ENCODE data around the gene TRPC1.
"Not testable (repeated sequence)": the region's sequence is repeated elsewhere in the genome, so short reads cannot be mapped to it uniquely, and the experiment has no call there.

The TRPC1 gene

DNA sequence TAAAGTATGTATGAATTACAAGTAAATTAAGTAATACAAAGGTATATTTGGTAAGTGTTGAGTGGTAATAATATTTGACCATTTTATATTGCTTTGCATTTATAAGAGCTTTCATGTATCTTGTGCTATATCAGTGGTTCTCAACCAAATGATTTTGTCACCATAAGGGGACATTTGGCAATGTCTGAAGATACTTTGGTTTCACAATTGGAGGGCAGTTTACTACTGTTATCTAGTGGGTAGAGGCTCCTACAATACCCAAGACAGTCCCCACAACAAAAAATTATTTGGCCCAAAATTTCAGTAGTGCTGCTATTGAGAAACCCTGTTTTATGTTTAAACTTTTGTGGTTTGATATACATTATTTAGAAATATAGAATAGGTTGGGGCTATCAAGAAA, 14.6 kb downstream of the TRPC1 start:
- in situ Hi-C loops (cut with MboI; ENCODE audit: low pct_unique_long_range_greater_than_20kb, low sequenced_read_pairs), result no loop called here

DNA sequence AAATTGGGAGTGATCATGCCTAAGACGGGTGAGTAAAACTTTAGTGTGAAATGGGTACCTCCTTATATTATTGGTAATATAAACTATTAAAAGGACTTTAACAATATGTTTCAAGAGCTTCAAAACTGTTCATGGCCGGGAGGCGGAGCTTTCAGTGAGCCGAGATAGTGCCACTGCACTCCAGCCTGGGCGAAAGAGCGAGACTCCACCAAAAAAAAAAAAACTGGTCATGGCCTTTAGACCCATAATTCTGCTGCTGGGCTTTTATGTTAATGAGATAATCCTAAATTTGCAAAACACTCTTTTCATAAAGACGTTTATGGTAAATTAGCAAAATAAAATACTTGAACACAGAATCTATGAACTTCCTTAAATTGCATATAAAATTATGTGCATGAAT, 22.8 kb downstream of the TRPC1 start:
- DNase-seq, result no peak
- in situ Hi-C loops (cut with MboI; ENCODE audit: low pct_unique_long_range_greater_than_20kb, low sequenced_read_pairs), result no loop called here

More for the DNA sequence above, 14.6 kb downstream of the TRPC1 start:
- no peak for DNase-seq

DNA sequence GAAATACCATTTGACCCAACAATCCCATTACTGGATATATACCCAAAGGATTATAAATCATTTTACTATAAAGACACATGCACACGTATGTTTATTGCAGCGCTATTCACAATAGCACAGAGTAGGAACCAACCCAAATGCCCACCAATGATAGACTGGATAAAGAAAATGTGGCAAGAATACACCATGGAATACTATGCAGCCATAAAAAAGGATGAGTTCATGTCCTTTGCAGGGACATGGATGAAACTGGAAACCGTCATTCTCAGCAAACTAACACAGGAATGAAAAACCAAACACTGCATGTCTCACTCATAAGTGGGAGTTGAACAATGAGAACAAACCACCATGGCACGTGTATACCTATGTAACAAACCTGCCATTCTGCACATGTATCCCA, 26.7 kb downstream of the TRPC1 start:
- in situ Hi-C loops (cut with MboI; ENCODE audit: low pct_unique_long_range_greater_than_20kb, low sequenced_read_pairs); DNase-seq: not testable (repeated sequence)

DNA sequence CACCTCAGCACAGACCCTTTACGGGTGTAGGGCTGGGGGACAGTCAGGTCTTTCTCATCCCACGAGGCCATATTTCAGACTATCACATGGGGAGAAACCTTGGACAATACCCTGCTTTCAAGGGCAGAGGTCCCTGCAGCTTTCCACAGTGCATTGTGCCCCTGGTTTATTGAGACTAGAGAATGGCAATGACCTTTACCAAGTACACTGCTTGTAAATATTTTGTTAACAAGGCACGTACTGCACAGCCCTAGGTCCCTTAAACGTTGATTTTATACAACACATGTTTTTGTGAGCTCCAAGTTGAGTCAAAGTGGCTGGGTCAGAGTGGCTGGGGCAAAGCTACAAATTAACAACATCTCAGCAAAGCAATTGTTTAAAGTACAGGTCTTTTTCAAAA, 28.8 kb downstream of the TRPC1 start:
- DNase-seq; in situ Hi-C loops (cut with MboI; ENCODE audit: low pct_unique_long_range_greater_than_20kb, low sequenced_read_pairs): not testable (repeated sequence)

DNA sequence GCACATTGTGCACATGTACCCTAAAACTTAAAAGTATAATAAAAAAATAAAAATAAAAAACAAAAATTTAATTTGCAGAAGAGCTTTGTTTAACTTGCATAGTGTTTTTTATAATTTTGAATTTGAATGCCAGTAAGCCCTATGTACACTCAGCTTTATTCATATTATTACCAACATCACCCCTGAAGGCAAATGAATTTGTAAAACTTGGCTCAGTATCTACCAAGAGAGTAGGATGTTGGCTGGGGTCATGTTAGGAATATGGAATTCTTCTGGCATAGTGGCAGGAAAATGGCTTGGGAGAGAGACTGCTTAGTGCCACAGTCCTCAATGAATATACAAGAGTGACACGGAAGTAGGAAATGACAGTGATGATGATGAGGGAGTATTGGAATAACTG, 30.7 kb downstream of the TRPC1 start:
- DNase-seq, result no peak
- in situ Hi-C loops (cut with MboI; ENCODE audit: low pct_unique_long_range_greater_than_20kb, low sequenced_read_pairs), result no loop called here

DNA sequence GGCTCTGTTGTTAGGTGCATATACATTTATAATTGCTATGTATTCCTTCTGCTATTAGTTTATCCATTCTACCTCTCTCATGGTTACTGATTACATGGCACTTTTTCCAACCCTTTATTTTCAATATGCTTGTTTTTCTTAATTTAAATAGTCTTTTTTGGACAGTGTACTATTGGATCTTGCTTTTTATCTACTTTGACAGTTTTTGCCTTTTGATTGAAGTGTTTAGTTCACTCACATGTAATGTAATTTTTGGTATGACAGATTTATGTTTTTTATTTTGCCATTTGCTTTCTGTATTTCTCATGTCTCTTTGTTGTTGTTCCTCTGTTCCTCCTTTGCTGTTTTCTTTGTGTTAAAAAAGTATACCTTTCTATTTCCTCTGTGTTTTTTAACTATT, 44.5 kb downstream of the TRPC1 start:
- DNase-seq, result no peak
- in situ Hi-C loops (cut with MboI; ENCODE audit: low pct_unique_long_range_greater_than_20kb, low sequenced_read_pairs), result no loop called here

DNA sequence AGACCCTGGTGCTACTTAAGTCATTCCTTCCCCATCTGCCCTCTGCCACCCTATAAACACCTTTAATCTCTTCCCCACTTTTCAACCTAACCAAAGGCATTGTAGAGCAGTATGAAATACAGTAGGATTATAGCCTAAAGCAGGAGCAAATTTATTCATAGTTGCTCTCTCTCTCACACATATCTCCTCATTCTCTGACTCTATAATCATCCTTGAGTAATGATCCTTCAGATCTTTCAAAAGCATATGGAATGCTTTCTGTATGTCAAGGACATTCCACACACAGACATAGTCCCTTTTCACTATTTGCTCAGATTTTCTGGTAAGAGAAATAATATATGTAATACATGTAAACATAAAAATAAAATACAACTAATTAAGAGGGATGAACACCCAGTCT, 54.1 kb downstream of the TRPC1 start:
- in situ Hi-C loops (cut with MboI; ENCODE audit: low pct_unique_long_range_greater_than_20kb, low sequenced_read_pairs), result no loop called here
- no peak for DNase-seq

DNA sequence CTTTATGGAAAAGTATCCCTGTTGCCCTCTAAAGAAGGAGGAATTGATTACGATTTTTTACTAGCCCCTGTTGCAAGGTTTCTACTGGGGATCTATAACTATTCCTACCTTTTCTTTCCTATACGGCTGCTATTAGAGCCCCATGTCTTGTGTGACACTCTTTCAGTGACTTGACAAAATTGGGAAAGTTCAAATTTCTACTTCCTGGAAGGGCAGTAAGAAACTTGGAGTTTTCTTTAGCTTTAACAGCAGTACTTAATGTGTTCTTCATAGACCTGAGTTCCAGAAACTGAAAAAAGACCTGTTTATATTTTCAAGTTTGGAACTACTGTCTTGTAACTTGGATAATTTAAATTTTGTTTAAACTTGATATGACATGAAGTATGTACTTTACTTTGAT, 54.7 kb downstream of the TRPC1 start:
- DNase-seq, result no peak
- in situ Hi-C loops (cut with MboI; ENCODE audit: low pct_unique_long_range_greater_than_20kb, low sequenced_read_pairs), result no loop called here

DNA sequence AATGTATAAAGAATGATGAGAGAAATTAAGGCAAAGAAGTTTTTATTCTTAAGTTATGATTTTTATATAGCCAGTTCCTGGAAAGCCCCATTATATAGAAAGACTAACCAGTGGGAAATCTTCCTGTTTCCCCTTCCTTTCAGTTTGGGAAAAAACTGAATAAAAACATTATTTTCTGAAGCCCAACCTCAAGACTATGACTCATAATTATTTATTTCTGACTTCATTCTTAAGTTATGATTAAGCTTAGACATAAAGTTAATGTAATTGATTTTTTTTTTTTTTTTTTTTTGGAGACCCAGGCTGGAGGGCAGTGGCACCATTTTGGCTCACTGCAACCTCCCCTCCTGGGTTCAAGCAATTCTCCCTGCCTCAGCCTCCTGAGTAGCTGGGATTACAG, 55.8 kb downstream of the TRPC1 start:
- in situ Hi-C loops (cut with MboI; ENCODE audit: low pct_unique_long_range_greater_than_20kb, low sequenced_read_pairs), result no loop called here

DNA sequence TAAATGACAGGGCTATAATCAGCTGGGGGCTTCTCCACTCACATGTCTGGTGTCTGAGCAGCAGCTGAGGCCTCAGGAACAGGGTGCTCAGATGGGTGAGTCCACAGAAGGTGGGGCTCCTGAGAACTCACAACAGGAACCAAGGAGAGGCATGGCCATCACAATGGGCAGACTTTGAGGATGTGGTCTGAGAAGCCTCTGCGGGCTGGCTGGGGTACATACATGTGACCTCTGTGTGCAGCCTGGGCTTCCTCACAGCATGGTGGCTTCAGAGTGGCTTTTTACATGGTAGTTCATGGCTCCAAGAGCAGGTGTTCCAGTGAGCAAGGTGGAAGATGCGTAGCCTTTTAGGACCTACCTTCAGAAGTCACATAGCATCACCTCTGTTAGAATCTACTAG, 58.8 kb downstream of the TRPC1 start:
- DNase-seq, result no peak
- in situ Hi-C loops (cut with MboI; ENCODE audit: low pct_unique_long_range_greater_than_20kb, low sequenced_read_pairs), result no loop called here

More for the DNA sequence above, 55.8 kb downstream of the TRPC1 start:
- no peak for DNase-seq

DNA sequence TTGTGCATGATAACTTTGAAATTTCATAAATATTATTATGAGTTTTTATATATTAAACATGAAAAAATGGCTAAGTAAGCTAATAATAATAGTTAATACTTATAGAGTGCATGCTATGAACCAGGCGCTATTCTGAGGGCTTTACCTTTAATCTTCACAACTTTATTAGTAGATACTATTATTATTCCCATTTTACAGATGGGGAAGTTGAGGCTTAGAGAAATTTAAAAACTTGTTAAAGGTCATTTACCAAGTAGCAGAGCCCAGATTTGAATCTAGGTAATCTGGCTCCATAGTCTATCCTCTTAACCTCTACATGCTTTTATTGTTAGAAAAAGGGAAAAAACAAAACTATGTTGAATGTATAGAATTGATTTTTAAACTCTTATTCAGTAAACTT, 60.4 kb downstream of the TRPC1 start:
- no peak for DNase-seq
- in situ Hi-C loops (cut with MboI; ENCODE audit: low pct_unique_long_range_greater_than_20kb, low sequenced_read_pairs), result no loop called here

DNA sequence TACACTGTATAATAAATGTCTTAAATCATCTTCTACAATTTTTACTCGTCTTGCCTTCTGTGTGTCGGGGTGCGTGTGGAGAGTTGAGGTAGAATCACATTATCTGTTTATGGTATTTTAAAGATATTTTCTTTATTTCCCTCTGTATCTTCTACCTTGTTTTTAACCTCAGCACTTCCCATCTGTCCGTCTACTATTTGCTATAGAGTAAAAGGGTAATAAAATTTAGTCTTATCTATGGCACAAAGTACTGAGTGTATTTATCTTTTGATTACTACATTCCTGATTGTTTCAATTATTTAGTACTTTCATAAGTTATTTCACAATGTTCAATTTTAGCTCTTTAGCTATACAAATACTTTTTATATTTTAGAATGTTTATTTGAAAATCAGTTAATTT, 62.2 kb downstream of the TRPC1 start:
- in situ Hi-C loops (cut with MboI; ENCODE audit: low pct_unique_long_range_greater_than_20kb, low sequenced_read_pairs), result no loop called here
- DNase-seq, result no peak

DNA sequence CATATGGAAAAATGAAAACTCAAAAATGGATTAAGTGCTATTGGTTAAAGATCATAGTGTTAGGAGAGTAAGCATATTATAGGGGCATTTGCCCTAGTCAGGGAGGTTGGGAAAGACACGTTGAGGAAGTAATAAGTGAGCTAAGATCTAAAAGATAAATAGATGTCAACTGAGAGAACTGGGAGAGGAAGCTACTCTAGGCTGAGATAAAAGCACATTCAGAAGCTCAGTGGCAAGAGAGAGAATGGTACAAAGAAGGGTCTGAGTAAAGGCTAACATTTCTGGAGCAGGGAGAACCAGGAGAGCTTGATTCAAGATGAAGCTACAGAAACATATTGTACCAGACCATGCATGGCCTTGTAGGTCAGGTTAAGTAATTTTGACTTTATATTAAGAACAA, 63.9 kb downstream of the TRPC1 start:
- peak; percentile 68 for DNase-seq
- in situ Hi-C loops (cut with MboI; ENCODE audit: low pct_unique_long_range_greater_than_20kb, low sequenced_read_pairs), result no loop called here

DNA sequence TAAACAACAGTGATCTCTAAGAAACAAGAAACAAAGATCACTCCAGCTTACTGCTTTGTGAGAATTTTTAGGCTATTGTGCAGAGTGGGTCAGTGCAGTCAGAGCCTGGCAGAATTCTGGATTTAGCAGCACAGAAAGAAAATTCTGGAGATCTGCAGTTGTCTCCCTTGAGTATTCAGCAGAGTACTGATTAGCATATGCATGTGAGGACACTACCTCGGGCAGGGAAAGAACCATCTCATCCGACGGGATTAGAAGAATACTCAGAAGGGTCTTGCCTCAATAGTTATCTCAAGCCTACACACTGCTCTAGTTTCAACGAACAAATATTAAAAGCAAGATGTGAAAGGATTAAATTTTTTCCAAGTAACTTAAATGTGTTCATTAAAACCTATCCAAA, 70.7 kb downstream of the TRPC1 start:
- no peak for DNase-seq
- in situ Hi-C loops (cut with MboI; ENCODE audit: low pct_unique_long_range_greater_than_20kb, low sequenced_read_pairs), result no loop called here

DNA sequence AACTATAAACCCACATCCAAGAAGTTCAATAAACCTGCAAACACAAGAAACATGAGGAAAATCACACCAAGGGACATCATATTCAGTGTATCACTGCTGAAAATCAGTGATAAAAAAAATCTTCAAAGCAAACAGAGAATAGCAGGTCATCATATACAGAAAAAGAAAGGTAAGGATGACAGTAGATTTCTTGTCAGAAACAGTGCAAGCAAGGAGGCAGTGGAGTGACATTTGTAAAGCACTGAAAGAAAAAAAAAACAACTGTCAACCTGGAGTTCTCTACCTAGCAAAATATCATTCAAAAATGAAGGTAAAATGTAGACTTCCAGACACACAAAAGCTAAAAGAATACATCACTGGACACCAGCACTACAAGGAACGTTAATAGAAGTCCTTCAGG, 71.5 kb downstream of the TRPC1 start:
- in situ Hi-C loops (cut with MboI; ENCODE audit: low pct_unique_long_range_greater_than_20kb, low sequenced_read_pairs), result no loop called here
- no peak for DNase-seq

DNA sequence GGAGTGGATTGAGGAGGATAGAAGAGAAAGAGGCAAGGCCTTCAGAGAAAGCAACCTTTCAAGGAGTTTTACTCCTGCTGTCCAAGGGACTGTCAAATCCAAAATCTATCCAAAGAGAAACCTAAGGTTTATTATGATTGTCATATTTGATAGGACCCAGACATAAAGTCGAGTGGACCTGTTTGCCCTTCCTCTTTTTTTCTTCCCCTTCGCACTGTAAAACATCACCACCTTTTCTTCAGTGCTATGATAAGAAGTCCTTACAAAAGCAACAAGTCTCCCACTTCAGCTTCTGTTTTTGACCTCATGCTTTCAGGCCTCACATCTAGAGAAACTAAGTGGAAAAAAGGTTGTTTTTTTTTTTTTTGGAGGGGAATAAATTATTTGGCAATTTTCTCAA, 73.0 kb downstream of the TRPC1 start:
- in situ Hi-C loops (cut with MboI; ENCODE audit: low pct_unique_long_range_greater_than_20kb, low sequenced_read_pairs), result no loop called here
- peak; percentile 43 for DNase-seq

DNA sequence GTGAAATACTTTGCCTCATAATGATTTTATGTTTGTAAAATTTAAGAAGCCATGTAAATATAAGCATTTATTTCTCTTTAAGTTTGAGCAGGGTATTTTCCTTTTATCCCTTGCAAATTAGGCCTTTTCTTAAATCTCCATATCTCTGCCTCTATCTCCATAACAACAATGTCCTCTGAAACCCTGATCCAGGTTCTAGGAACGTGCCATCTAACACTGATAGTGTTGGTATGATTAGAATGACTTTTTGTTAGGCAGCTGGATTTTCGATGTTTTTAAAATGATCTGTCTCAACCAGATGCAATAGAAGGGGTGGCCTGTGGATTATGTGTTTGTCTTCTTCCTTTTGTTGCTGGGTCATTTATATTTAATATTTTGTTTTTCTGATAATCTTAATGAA, 77.9 kb downstream of the TRPC1 start:
- in situ Hi-C loops (cut with MboI; ENCODE audit: low pct_unique_long_range_greater_than_20kb, low sequenced_read_pairs), result no loop called here
- no peak for DNase-seq

DNA sequence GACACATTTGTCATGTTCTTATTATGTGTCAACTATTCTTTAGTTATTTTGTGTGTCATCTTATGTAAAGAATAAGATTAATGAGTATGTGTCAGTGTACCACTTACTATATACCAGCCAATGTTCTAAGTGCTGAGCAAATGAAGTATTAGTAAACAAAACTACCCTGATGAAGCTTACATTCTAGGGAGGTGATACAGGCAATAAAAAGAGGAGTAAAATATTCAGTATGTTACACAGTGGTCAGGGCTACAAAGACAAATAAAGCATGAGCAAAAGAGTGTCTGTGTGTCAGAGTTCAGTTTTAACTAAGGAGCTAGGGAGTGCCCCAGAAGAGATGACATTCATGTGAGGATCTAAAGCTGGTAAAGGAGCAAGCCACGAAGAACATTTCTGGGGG, 79.1 kb downstream of the TRPC1 start:
- in situ Hi-C loops (cut with MboI; ENCODE audit: low pct_unique_long_range_greater_than_20kb, low sequenced_read_pairs), result no loop called here
- no peak for DNase-seq

DNA sequence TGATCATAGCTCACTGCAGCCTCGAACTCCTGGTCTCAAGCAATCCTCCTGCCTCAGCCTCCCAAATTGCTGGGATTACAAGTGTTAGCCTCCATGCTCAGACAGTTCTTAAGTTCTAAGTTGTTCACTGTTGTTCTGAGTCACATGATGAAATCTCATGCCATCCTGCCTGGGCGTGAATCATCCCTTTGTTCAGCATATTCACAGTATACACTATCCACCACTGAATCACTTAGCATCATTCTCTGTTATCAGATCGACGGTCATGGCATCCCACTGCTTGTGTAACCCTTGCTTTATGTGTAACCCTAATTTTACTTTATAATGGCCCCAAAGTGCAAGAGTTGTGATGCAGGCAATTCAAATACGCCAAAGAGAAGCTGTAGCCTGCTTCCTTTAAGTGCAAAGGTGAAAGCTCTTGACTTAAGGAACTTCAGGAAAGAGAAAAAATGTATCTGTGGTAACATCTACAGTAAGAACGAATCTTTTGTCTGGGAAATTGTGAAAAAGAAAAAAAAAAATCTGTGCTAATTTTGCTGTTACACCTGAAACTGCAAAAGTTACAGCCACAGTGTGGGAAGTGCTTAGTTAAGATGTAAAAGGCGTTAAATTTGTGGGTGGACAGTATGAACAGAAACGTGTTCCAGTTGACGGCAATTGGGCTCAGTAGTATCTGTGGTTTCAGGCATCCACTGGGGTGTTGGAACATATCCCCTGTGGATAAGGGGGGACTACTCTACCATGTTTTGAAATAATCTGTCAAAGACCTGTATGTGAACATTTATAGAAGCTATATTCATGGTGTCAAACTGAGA, 84.5 kb downstream of the TRPC1 start:
- in situ Hi-C loops (cut with MboI; ENCODE audit: low pct_unique_long_range_greater_than_20kb, low sequenced_read_pairs), result no loop called here
- DNase-seq, result no peak

DNA sequence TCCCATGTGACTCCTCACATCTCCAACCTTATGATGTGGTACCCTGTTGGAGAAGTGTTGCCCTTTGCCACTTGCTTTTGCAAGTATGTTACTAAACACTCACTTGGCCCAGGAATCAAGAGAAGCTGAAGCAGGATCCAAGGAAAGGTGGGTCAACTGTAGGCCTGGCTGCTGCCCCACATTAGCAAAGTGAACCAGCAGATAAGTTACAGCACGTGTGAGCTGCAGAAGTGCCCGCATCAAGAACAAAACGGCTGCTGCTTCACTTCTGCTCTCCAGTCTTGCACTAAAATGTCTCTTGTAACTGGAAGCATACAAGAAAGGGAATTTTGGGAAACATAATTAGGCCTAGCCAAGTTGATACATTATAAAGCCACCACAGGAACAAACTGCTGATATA, 85.4 kb downstream of the TRPC1 start:
- DNase-seq, result no peak
- in situ Hi-C loops (cut with MboI; ENCODE audit: low pct_unique_long_range_greater_than_20kb, low sequenced_read_pairs), result no loop called here

DNA sequence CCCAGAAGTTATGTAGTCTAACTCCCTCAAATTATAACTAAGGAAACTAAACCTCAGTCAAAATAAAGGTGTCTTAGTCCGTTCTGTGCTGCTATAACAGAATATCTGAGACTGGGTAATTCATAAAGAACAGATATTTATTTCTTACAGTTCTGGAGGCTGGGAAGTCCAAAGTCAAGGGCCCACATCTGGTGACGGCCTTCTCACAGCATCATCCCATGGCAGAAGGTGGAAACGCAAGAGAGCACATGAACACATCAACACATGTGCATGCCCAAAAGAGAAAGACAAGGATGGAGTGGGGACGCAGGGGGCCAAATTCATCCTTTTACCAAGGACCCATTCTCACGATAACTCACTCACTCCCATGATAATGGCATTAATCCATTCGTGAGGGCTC, 92.0 kb downstream of the TRPC1 start:
- no peak for DNase-seq
- in situ Hi-C loops (cut with MboI; ENCODE audit: low pct_unique_long_range_greater_than_20kb, low sequenced_read_pairs), result no loop called here
